Liver (tissue), 9 donors: ENCODE data around the gene MINDY1. TPM values are rescaled to one million over a fixed set of nuclear protein-coding genes. Genes with fewer than 3 reads are reported as not detected.

Experiments
- DNase-seq: peaks from one replicate; pipeline ENCODE4 v3.0.0-alpha.2; 2017; ENCODE audit warnings: low spot score
- H3K27ac ChIP-seq, 2 donors: one replicate each; pipeline ENCODE4 v1.7.0; 2013; ENCODE audit warnings: inconsistent platforms in 2 of 2, low read length in 2 of 2, control low read depth in 1 of 2, low read depth in 1 of 2, mild to moderate bottlenecking in 1 of 2
- H3K27me3 ChIP-seq, 4 donors: one replicate each; pipeline versions ENCODE4 v1.6.1 to v1.7.0; 2013; ENCODE audit warnings: low read length in 3 of 4, inconsistent platforms in 1 of 4, mild to moderate bottlenecking in 1 of 4, moderate library complexity in 1 of 4; ENCODE audit not compliant: control insufficient read depth in 4 of 4, insufficient read depth in 4 of 4
- H3K36me3 ChIP-seq, 4 donors: one replicate each; pipeline versions ENCODE4 v1.6.1 to v1.7.0; 2013; ENCODE audit warnings: low read length in 3 of 4, mild to moderate bottlenecking in 3 of 4, low read depth in 1 of 4, moderate library complexity in 1 of 4; ENCODE audit not compliant: control insufficient read depth in 4 of 4, insufficient read depth in 3 of 4
- H3K4me1 ChIP-seq, 4 donors: one replicate each; pipeline versions ENCODE4 v1.6.1 to v1.7.0; 2013; ENCODE audit warnings: low read length in 3 of 4, mild to moderate bottlenecking in 3 of 4, moderate library complexity in 1 of 4; ENCODE audit not compliant: control insufficient read depth in 4 of 4, insufficient read depth in 4 of 4
- H3K4me3 ChIP-seq, 3 donors: one replicate each; pipeline versions ENCODE4 v1.6.1 to v1.7.0; 2013; ENCODE audit warnings: low read length in 3 of 3, control low read depth in 1 of 3, low read depth in 1 of 3, mild to moderate bottlenecking in 1 of 3
- H3K9ac ChIP-seq, 2 donors: one replicate each; pipeline ENCODE4 v1.7.0; 2013; ENCODE audit warnings: low read length in 2 of 2, mild to moderate bottlenecking in 2 of 2, moderate library complexity in 2 of 2, control low read depth in 1 of 2, low read depth in 1 of 2
- H3K9me3 ChIP-seq, 4 donors: one replicate each; pipeline versions ENCODE4 v1.6.1 to v1.7.0; 2013; ENCODE audit warnings: low read length in 3 of 4; ENCODE audit not compliant: control insufficient read depth in 4 of 4
- ATF3 ChIP-seq: IDR thresholded peaks from 2 replicates; pipeline ENCODE4 v1.6.1; 2016; ENCODE audit warnings: antibody characterized with exemption
- CTCF ChIP-seq: fragments of 150-350 bp; IDR thresholded peaks from 2 replicates; pipeline ENCODE4 v1.5.1; 2017; ENCODE audit warnings: improper control_type of control experiment, low read depth, low read length; ENCODE audit not compliant: missing input control
- EGR1 ChIP-seq, 2 donors: IDR thresholded peaks; 2 replicates each; pipeline ENCODE4 v1.6.1; 2016 to 2018; ENCODE audit warnings: antibody characterized with exemption in 2 of 2, low read depth in 2 of 2
- FOXA1 ChIP-seq: IDR thresholded peaks from 2 replicates; pipeline ENCODE4 v1.6.1; 2016; ENCODE audit warnings: antibody characterized with exemption
- FOXA2 ChIP-seq: IDR thresholded peaks from 2 replicates; pipeline ENCODE4 v1.6.1; 2016; ENCODE audit warnings: antibody characterized with exemption
- GABPA ChIP-seq, 2 donors: IDR thresholded peaks in 1 of 2; conservative IDR thresholded peaks in 1 of 2; 2 replicates each; pipeline ENCODE4 v1.6.1; 2016; ENCODE audit warnings: antibody characterized with exemption in 2 of 2, mild to moderate bottlenecking in 1 of 2, moderate library complexity in 1 of 2
- HNF4A ChIP-seq, 2 donors: conservative IDR thresholded peaks; 2 replicates each; pipeline ENCODE4 v1.6.1; 2016; ENCODE audit warnings: antibody characterized with exemption in 2 of 2, mild to moderate bottlenecking in 2 of 2
- HNF4G ChIP-seq: IDR thresholded peaks from 2 replicates; pipeline ENCODE4 v1.6.1; 2016; ENCODE audit warnings: antibody characterized with exemption
- JUND ChIP-seq, 2 donors: IDR thresholded peaks; 2 replicates each; pipeline ENCODE4 v1.6.1; 2016; ENCODE audit warnings: antibody characterized with exemption in 2 of 2
- MAX ChIP-seq: IDR thresholded peaks from 2 replicates; pipeline ENCODE4 v1.6.1; 2016; ENCODE audit warnings: antibody characterized with exemption
- NR2F2 ChIP-seq: IDR thresholded peaks from 2 replicates; pipeline ENCODE4 v1.6.1; 2016; ENCODE audit warnings: antibody characterized with exemption
- RAD21 ChIP-seq, 2 donors: IDR thresholded peaks; 2 replicates each; pipeline ENCODE4 v1.6.1; 2016; ENCODE audit warnings: antibody characterized with exemption in 2 of 2, mild to moderate bottlenecking in 2 of 2
- RXRA ChIP-seq, 2 donors: IDR thresholded peaks; 2 replicates each; pipeline ENCODE4 v1.6.1; 2017 to 2018; ENCODE audit warnings: antibody characterized with exemption in 2 of 2, mild to moderate bottlenecking in 1 of 2
- SP1 ChIP-seq: IDR thresholded peaks from 2 replicates; pipeline ENCODE4 v1.6.1; 2018; ENCODE audit warnings: antibody characterized with exemption, mild to moderate bottlenecking
- TAF1 ChIP-seq: conservative IDR thresholded peaks from 2 replicates; pipeline ENCODE4 v1.6.1; 2016; ENCODE audit warnings: antibody characterized with exemption, mild to moderate bottlenecking
- YY1 ChIP-seq: IDR thresholded peaks from 2 replicates; pipeline ENCODE4 v1.6.1; 2016; ENCODE audit warnings: antibody characterized with exemption, mild to moderate bottlenecking
- ZBTB33 ChIP-seq: IDR thresholded peaks from 2 replicates; pipeline ENCODE4 v1.6.1; 2016; ENCODE audit warnings: antibody characterized with exemption
- WGBS: extraction: QIAGEN DNeasy Blood & Tissue Kit; methylation state at CpG from one replicate; pipeline ENCODE4 v1.1.7; 2013; 5-methylcytosine and 5-hydroxymethylcytosine counted together
- polyA plus RNA-seq, 2 donors: library from polyadenylated mRNA; stranded (reverse) in 1 of 2; unstranded in 1 of 2; fragments of 200-250 nt in 1 of 2; fragments of >200 nt in 1 of 2; fragmentation: Nextera tagmentation in 1 of 2; extraction: Ambion mirVana in 1 of 2; gene quantifications; one replicate each; pipeline versions ENCODE4 v1.2.1 to v1.2.3, GENCODE V29; 2013 to 2015
- total RNA-seq, 2 donors: library from RNA; depleted of rRNA; stranded (reverse); fragments of >200 nt; gene quantifications; one replicate each; pipeline ENCODE4 v1.2.3, GENCODE V29; 2014
- donor health status: healthy.
- donor health status: healthy.
- donor health status: healthy.
- donor health status: healthy.
- donor health status: healthy.

The MINDY1 gene
- total and polyA plus RNA-seq, 4 donors, result 7.3 to 21.3 (median 9.0) TPM

- peak overlapping the region in 1 of 2 donors; percentile 63 for H3K9ac ChIP-seq
- peak overlapping the region in 1 of 2 donors; percentile 71 for H3K27ac ChIP-seq
- DNase-seq, result no peak
- peak overlapping the region; percentile 70 to 83 (median 81) for H3K4me3 ChIP-seq
- 12% methylated on average over 3 of the region's 3 CpGs for WGBS
- TF ChIP-seq YY1 (no peak), TAF1 (no peak), FOXA1 (no peak), ZBTB33 (no peak), MAX (no peak), FOXA2 (no peak), JUND (IDR thresholded peaks at IDR 0.05) (no peak), EGR1 (IDR thresholded peaks at IDR 0.05; ENCODE audit: low read depth in 2 of 2) (no peak), RAD21 (IDR thresholded peaks at IDR 0.05) (no peak), CTCF (no peak), GABPA (IDR thresholded peaks at IDR 0.05 in 1 of 2, conservative IDR thresholded peaks at IDR 0.05 in 1 of 2) (no peak), RXRA (IDR thresholded peaks at IDR 0.05) (no peak), NR2F2 (no peak), ATF3 (no peak), HNF4A (conservative IDR thresholded peaks at IDR 0.05) (no peak), HNF4G (no peak), SP1 (no peak)
- H3K27me3 ChIP-seq, result no peaks in the 10 kb centered on the region
- H3K36me3 ChIP-seq, result peaks cover 2 to 23% (median 19%) of the 10 kb centered on the region in 4 donors
- H3K9me3 ChIP-seq, result no peaks in the 10 kb centered on the region
- H3K4me1 ChIP-seq, result peaks cover 0 to 16% (median 12%) of the 10 kb centered on the region in 4 donors
These were observed 41.9 kb upstream of the MINDY1 start for GRCh38 chr1:151048645-151049032.

GRCh38 chr1:151047925-151048644, 41.4 kb upstream of the MINDY1 start:
- DNase-seq, result peak; percentile 61
- Histone ChIP-seq H3K4me1 (peaks cover 0 to 16% (median 12%) of the 10 kb centered on the region in 4 donors), H3K9me3 (no peaks in the 10 kb centered on the region), H3K4me3 (peak overlapping the region; percentile 70 to 83 (median 81)), H3K36me3 (peaks cover 0 to 21% (median 14%) of the 10 kb centered on the region in 4 donors), H3K9ac (peak overlapping the region; percentile 63 to 76), H3K27me3 (no peaks in the 10 kb centered on the region), H3K27ac (peak overlapping the region; percentile 71 to 73)
- under 1% methylated on average over 48 of the region's 48 CpGs for WGBS
- TF ChIP-seq YY1 (peak; percentile 91), RAD21 (IDR thresholded peaks at IDR 0.05) (peak; percentile 26 to 54), CTCF (peak; percentile 53), GABPA (IDR thresholded peaks at IDR 0.05 in 1 of 2, conservative IDR thresholded peaks at IDR 0.05 in 1 of 2) (no peak)
